NCI-H2196 treated with DMSO at 0.1 percent for 48 hours (cell line): ENCODE measurements around the gene GREB1.

Experiments
- DNase-seq: peaks from one replicate; lab custom pipeline; 2025; ENCODE audit not compliant: unreplicated experiment; lab: John Stamatoyannopoulos, UW

Gene GREB1

DNA sequence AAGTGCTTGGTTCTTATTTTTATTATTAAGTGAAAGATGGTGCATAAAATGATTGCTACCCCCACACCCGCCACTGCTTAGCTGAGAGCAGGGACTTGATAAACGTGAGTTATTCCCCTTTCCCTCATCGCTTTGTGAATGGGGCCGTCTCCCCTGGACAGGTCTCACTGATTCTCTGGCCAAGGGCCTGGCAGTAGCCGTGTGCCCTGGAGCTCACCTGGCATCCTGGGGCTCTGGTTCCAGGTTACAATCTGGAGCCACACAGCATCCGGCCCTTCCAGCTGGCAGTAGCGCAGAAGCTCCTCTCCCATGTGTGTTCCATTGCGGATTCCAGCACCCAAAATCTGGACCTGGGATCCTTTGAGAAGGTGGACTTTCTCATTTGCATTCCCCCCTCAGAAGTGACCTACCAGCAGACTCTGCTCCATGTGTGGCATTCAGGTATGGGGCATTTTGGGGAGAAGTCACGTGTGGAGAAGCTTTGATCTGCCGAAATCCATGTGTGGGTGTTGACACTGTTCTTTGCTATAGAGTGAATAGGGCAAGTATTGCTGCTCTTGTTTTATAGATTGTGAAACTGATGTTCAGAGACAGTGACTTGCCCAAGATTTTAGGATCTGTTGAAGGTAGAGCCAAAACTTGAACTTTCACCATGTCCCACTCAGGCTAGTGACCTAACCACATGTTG, 63.8 kb downstream of the GREB1 start:
- DNase-seq: no peak

DNA sequence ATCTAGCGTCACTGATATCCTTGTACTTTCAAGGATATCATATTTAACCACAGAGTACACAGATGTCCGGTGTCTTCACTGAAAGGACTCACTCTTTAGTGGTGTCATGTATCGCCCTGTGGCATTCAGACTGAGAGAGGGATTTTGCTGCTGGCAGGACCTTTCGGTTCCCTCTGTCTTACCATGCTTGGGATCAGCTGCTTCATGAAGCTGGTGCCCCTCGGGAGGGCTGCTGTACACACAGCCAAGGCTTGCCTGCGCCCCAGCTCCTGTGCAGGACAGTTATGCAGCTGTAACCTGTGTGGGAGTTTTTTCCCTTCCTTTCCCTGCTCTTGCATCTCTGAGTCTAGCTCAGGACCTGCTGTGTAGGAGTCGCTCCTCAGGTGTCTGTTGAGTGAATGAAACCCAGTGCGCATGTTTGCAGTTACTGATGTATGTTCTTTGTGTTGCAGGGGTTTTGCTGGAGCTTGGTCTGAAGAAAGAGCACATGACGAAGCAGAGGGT, 64.4 kb downstream of the GREB1 start:
- DNase-seq: peak; percentile 6

DNA sequence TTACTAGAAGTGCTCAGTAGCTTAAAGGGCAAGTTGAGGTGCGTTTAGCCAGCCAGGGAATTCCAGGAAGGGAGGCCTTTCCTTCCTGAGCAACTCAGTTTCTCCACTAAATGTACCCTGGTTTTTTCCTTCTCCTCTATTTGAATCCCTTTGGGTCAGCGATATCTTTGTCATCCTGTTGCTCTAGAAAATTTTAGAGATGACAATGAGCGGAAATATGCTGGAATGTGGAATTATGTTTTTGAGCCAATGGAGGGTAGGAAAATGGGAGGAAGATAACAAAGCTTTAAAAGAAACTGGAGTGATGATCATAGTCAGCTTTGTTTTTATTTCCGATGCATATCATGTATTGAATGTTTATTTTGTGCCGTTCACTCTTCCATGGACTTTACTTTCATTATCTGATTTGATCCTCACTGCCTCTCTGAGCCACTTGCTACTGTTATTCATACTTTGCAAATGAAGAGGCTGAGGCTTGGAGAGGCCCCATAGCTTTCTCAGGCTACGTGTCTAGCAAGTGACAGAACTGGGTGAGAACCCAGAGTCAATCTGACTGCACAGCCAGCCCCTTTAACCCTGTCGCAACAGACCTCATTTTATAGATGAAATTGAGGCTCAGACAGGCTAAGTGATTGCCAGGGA, 68.8 kb downstream of the GREB1 start:
- no peak for DNase-seq

DNA sequence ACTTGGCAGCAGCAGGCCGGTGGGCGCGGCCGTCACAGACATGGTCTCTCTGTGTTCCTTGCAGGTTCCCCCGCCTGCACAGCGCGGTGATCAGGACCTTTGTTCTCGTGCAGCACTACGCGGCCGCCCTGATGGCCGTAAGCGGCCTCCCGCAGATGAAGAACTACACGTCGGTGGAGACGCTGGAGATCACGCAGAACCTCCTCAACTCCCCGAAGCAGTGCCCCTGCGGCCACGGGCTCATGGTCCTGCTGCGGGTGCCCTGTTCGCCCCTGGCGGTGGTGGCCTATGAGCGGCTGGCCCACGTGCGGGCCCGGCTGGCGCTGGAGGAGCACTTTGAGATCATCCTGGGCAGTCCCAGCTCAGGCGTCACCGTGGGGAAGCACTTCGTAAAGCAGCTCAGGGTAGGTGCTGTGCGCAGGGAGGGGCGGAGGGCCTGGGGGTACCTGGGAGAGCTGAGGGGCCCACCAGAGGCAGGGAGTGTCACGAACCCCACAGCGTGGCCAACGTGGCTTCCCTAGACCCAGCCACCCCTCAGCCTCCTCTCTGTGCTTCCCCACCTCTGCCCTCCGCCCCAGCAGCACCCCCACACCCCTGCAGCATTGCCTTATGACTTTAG, 76.9 kb downstream of the GREB1 start:
- no peak for DNase-seq

DNA sequence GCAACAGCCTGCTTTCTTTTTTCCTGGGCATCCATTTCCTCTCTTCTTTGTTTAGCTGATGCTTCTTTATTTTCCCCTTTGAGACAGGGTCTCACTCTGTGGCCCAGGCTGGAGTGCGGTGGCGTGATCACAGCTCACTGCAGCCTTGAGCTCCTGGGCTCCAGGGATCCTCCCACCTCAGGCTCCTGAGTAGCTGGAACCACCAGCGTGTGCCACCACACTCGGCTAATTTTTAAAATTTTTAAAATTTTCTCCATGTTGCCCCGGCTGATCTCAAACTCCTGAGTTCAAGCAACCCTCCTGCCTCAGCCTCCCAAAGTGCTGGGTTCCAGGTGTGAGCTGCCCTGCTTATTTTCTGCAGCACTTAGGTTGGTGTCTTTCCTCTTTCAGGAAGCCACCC, 77.4 kb downstream of the GREB1 start:
- DNase-seq: no peak

DNA sequence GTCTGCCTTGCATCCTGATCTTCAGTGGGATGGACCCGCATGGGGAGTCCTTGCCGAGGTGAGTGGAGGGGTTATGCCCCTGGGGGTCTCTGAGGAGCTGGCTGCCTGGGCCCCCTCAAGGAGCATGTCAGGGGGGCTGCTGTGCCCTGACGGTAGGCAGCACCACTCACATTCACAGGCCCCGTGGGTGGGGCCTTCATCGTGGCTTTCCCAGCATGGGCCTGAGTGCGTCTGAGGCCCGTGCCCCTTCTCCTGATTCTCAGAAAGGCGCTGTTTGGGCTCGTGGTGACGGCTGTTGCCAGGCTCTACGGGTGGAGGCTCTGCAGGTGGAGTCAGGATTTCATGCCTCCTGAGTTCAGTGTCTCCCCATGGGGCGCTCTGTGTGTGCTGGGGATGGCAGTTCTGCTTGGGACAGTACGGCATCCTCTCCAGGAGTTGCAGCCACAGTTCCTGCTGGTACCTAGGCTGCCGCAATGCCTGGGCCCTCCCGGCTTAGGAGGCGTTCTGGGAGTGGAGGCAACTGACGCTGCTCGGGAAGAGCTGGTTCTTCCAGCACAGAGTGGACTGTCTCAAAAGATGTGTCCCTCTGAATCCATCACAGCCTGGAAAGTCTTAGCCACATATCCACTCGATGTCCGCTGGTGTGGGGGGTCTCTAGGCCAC, 78.8 kb downstream of the GREB1 start:
- no peak for DNase-seq

DNA sequence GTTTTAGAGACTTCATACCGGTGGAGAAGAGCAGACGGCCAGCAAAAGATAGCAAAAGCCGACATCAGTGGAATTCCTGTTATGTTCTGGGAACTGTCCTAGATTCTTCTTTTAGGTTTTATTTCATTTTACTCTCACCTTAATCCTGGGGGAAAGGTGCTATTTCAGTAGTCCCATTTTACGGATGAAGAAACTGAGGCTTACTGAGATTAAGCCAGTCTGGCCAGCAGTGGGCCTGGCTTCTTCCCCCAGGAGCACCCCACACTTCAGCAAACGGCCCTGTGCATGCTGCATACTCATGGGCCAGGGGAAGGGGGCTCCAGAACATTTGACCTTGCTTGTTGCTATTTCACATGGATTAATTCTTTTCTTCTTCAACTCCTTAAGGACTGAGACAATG, 79.5 kb downstream of the GREB1 start:
- DNase-seq: no peak

DNA sequence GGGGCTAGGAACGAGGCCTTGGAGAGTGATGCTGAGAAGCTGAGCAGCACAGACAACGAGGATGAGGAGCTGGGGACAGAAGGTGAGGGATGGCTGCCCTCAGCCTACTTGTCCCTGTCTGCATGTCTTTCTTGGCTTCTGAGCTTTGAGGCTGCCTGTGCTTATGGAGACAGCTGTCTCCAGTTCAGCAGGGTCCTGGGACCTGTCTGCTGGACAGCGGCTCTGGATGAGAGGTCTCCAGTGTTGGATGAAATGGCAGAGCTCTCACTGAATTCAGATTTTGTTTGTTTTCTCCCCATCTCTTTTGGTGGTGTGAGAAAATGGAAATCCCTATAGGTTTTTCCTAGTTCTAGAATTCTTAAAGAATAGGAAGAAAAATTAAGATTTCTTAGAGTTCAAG, 81.4 kb downstream of the GREB1 start:
- no peak for DNase-seq

DNA sequence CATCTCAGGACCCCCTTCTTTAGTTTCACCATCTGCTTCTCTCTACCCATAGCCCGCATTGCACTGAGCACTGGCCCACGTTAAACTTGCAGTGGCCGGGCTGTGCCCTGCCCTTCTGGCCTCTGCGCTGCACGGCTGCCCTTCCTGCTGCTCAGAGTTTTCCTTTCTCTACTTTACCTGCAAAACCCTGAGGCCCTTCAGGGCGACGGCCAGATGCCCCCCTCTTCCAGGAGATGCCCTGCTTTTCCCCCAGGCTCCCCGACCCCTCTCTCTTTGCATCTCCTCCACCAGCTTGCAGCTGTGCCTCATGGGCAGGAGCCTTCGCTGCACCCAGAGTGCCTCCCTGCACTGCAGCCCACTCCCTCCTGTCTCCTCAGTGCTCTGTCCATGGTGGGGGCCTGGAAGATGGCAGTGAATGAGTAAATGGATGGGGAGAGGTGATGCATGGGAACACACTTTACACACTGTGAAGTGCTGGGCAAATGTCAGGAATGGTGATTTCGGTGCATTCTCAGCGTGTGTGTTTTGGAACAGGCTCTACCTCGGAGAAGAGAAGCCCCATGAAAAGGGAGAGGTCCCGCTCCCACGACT, 82.3 kb downstream of the GREB1 start:
- no peak for DNase-seq

DNA sequence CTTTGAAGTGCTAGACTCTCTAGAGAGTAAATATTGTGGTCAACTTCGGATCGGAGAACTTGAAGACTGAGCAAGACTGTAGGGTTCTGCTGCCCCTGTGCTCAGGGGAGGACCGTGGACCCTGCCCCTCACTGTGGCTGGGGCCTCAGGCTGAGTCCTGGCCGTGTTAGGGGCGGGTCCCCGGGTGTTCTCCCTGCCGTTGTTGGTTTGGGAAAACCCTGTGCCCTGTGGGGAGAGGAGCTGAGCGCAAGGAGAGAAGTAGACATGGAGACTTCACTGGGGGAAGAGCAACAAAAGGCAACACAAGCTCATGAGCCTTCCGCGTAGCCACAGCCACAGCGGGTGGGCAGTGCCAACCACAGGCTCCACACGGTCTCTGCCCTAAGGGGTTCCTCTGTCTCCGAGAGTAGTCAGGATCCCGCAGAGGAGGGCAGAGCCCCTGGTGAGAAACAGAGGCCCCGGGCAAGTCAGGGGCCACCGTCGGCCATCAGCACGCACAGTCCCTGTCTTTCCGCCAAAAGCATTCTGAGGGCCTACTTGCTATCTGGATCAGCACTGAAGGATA, 83.1 kb downstream of the GREB1 start:
- no peak for DNase-seq

DNA sequence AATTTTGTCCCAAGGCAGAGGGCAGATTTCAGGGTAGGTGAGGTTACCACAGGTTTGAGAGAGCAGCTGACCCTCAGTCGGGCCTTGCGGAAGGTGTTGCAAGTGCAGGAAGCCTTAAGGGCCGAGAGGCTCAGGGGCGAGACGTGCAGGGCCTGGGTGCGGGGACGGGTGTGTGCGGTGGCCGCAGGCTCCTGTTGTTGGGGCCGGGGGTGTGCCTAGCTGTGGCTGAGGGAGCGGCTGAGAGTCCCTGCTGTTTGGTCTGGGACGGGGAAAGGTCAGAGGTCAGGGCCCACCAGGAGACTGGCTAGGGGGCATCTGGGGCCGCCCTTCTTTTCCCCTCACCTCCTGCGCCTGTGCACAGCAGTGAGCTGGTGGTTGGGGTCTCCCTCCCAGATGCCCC, 83.7 kb downstream of the GREB1 start:
- DNase-seq: no peak

DNA sequence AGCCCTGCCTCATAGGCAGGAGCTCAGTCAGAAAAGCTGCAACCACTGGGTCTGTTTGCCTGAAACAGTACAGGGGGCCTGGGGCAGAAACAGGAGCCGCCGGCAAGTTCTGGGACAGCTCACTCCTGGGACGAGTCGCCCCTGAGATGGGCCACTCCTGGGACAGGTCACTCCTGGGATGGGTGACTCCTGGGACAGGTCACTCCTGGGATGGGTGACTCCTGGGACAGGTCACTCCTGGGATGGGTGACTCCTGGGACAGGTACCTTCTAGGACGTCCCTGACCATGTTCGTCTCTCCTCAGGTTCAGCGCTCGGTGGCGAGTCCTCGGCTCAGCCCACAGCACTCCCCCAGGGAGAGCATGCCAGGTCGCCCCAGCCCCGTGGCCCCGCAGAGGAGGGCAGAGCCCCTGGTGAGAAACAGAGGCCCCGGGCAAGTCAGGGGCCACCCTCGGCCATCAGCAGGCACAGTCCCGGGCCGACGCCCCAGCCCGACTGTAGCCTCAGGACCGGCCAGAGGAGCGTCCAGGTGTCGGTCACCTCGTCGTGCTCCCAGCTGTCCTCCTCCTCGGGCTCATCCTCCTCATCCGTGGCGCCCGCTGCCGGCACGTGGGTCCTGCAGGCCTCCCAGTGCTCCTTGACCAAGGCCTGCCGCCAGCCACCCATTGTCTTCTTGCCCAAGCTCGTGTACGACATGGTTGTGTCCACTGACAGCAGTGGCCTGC, 84.3 kb downstream of the GREB1 start:
- no peak for DNase-seq

DNA sequence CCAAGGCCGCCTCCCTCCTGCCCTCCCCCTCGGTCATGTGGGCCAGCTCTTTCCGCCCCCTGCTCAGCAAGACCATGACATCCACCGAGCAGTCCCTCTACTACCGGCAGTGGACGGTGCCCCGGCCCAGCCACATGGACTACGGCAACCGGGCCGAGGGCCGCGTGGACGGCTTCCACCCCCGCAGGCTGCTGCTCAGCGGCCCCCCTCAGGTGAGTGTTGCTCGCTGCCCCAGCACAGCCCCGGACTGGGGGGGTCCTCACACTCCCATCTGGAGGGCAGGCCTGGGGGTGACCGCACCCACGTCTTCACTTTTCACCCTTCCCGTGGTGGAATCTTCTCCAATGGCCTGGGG, 84.8 kb downstream of the GREB1 start:
- no peak for DNase-seq

DNA sequence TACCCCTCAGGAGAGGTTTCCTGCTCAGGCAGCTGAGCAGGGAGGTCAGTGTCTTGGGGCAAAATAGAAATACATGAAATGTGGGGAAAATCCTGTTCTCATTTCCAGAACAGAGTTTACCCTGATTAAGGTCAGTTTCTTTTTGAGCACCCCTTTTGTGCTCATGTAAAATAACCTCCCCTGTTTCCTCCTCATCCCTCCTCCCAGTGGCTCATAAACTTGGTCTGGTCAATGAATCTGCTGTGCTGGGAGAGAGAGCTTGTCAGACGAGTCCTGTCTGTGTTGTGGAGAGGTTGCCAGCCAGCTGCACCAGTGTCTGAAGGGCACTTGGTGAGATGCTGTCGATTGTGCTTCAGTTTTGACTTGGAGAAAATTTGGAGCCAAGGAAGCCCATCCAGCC, 87.6 kb downstream of the GREB1 start:
- DNase-seq: no peak

DNA sequence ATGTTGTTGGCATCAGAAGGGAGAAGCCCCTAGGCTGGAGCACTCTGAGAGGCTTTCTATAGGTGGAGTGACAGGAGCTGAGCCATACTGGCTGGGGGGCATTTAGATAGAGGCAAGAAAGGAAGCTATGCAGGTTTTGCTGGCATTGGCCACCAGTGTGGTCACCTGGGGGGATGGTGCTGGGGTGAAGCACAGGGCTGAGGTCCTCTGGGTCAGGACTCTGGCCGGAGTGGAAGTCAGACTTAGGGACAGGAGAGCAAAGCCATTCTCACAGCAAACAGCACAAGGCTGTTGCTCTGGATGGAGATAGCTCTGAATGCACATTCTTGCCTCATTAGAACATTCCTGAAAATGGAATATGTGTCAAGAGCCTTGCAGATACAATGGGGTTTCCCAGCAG, 88.8 kb downstream of the GREB1 start:
- DNase-seq: no peak

DNA sequence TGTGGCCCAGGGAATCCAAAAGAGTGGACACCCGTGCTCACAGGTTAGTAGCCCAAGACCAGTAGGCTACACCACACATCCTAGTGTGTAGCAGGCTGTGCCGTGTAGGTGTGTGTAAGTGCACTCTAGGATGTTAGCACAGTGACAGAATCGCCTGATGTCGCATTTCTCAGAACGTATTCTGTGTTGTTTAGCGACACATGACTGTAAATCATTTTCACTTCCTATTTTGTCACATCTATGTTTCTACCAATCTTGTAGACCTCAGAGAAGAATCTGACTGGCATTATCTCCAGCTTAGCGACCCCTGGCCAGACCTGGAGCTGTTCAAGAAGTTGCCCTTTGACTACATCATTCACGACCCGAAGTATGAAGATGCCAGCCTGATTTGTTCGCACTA, 91.0 kb downstream of the GREB1 start:
- no peak for DNase-seq

DNA sequence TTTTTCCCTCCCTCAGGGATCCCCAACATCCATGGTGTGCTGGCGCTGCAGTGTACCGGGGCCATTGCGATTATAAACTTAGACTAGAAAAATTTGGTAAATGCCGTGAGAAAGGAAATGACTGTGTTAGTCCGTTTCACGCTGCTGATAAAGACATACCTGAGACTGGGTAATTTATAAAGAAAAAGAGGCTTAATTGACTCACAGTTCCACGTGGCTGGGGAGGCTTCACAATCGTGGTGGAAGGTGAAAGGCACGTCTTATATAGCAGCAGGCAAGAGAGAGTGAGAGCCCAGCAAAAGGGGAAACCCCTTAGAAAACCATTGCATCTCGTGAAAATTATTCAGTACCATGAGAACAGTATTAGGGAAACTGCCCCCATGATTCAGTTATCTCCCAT, 91.8 kb downstream of the GREB1 start:
- DNase-seq: no peak

DNA sequence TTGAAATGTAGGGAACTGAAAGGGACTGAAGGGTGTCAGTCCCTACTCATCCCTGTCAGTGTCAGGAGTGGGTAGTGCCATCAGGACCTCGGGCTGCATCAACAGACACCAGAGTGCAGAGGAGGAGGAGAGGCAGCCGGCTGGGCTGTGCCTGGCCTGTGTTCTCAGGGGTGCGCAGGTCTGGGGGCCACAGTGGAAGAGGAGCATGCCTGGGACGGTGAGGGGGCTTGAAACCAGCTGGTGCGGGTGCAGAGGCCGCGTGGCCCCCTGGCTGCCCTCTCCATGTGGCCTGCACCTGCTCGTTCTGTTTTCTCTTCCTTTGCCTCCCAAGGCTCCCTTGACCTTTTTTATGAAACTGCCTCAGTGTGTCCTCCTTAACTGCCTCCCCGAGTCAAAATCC, 94.8 kb downstream of the GREB1 start:
- no peak for DNase-seq

DNA sequence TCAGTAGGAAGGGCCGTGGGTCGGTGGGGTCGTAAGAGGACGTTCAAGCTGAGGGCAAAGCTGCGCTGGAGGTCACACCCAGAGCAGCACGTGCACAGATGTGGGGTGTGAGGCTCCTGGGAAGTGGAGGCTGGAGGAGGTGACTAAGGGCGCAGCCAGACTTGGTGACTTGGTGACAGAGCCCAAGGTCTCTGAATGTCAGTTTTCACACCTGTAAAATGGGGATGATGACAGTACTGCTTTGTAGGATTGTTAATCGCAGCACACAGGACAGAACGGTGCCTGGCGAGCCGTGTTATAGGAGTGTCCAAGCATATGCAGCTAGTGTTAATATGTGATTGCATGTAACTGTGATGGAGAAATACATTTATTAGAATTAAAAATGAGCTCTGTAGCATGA, 95.4 kb downstream of the GREB1 start:
- no peak for DNase-seq

DNA sequence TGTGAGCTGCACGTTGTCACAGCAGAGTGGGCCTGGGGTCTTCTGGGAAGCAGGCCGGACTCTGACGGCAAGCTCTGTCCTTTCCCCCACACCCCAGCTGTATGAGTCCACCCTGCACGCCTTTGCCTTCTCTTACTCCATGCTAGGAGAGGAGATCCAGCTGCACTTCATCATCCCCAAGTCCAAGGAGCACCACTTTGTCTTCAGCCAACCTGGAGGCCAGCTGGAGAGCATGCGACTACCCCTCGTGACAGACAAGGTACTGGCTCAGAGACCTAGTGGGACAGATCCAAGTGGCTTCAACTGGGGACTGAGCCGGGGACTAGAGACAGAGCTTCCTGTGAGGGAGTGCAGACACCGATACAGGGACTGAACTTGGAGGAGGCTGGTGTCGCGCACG, 96.0 kb downstream of the GREB1 start:
- no peak for DNase-seq

DNA sequence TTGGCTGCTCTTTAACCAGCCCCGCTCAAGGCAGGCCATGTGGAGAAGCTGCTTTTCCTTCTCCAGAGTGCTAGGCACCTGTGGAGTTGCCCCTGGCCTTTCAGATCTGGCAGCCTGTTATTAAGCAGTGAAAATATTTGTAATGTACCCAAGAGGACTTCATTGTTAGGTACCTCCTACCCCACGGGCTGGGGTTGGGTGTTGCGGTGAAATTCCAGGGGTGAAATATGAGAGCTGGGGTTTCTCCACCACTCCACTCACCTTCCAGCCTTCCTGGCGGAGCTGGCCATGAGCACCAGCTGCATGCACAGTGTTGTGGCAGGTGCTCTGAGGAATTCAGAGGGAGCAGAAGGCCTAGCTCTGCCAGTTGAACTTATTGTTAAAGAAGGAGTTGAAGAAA, 97.0 kb downstream of the GREB1 start:
- no peak for DNase-seq
